ENCODE data around the gene KAZALD1.

KAZALD1 gene

GRCh38 chr10:101072923-101073322 lies 11.1 kb downstream of the KAZALD1 start:
- H3K27me3 Mint-ChIP-seq (ENCODE audit: low read depth, poor library complexity), result peaks cover 77% of the 10 kb centered on the region
- H3K4me1 Mint-ChIP-seq, result peaks cover 50% of the 10 kb centered on the region
- H3K36me3 Mint-ChIP-seq (ENCODE audit: low read depth), result no peaks in the 10 kb centered on the region
- no peaks in the 10 kb centered on the region for H3K9me3 Mint-ChIP-seq
- no peak overlapping the region for H3K4me3 Mint-ChIP-seq
- no peak for DNase-seq
- H3K27ac Mint-ChIP-seq, result no peak overlapping the region
- TF ChIP-seq, protein P1, sequence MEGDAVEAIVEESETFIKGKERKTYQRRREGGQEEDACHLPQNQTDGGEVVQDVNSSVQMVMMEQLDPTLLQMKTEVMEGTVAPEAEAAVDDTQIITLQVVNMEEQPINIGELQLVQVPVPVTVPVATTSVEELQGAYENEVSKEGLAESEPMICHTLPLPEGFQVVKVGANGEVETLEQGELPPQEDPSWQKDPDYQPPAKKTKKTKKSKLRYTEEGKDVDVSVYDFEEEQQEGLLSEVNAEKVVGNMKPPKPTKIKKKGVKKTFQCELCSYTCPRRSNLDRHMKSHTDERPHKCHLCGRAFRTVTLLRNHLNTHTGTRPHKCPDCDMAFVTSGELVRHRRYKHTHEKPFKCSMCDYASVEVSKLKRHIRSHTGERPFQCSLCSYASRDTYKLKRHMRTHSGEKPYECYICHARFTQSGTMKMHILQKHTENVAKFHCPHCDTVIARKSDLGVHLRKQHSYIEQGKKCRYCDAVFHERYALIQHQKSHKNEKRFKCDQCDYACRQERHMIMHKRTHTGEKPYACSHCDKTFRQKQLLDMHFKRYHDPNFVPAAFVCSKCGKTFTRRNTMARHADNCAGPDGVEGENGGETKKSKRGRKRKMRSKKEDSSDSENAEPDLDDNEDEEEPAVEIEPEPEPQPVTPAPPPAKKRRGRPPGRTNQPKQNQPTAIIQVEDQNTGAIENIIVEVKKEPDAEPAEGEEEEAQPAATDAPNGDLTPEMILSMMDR (IDR thresholded peaks at IDR 0.05), result no peak

- TF ChIP-seq, protein P1 (IDR thresholded peaks at IDR 0.05), result no peak
- H3K4me3 Mint-ChIP-seq, result no peak overlapping the region
- no peak overlapping the region for H3K27ac Mint-ChIP-seq
- no peaks in the 10 kb centered on the region for H3K36me3 Mint-ChIP-seq (ENCODE audit: low read depth)
- H3K4me1 Mint-ChIP-seq, result peaks cover 50% of the 10 kb centered on the region
- H3K27me3 Mint-ChIP-seq (ENCODE audit: low read depth, poor library complexity), result peaks cover 84% of the 10 kb centered on the region
- no peaks in the 10 kb centered on the region for H3K9me3 Mint-ChIP-seq
- DNase-seq, result no peak
Observed at GRCh38 chr10:101073631-101074030, 11.8 kb downstream of the KAZALD1 start.

DNA sequence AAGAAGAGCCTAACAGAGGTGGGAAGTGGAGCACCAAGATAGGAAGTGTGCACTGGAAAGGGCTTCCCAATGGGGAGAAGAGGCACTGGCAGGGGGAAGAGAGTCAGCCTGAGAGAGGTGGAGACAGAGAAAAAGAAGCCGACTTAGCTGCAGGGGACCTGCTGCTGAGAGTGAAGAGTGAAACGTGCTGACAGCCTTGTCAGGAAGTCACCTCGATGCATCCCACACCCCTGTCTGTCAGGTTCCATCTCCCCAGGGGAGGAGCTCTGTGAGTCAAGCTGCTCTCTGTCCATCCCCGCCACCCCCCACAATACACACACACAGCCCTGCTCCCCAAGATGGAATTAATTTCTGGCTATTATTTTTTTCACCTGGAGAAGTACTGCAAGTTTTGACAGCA lies 14.0 kb downstream of the KAZALD1 start:
- TF ChIP-seq, protein P1 (IDR thresholded peaks at IDR 0.05), result no peak
- no peaks in the 10 kb centered on the region for H3K9me3 Mint-ChIP-seq
- DNase-seq, result no peak
- peaks cover 49% of the 10 kb centered on the region for H3K4me1 Mint-ChIP-seq
- no peak overlapping the region for H3K4me3 Mint-ChIP-seq
- no peak overlapping the region for H3K27ac Mint-ChIP-seq
- H3K27me3 Mint-ChIP-seq (ENCODE audit: low read depth, poor library complexity), result peaks cover 97% of the 10 kb centered on the region
- no peaks in the 10 kb centered on the region for H3K36me3 Mint-ChIP-seq (ENCODE audit: low read depth)

GRCh38 chr10:101076630-101077029 lies 14.8 kb downstream of the KAZALD1 start:
- H3K9me3 Mint-ChIP-seq, result no peaks in the 10 kb centered on the region
- TF ChIP-seq, protein P1 (IDR thresholded peaks at IDR 0.05), result no peak
- no peak overlapping the region for H3K4me3 Mint-ChIP-seq
- H3K27me3 Mint-ChIP-seq (ENCODE audit: low read depth, poor library complexity), result peaks cover 97% of the 10 kb centered on the region
- DNase-seq, result no peak
- H3K27ac Mint-ChIP-seq, result no peak overlapping the region
- H3K4me1 Mint-ChIP-seq, result peaks cover 40% of the 10 kb centered on the region
- no peaks in the 10 kb centered on the region for H3K36me3 Mint-ChIP-seq (ENCODE audit: low read depth)

- H3K27ac Mint-ChIP-seq, result no peak overlapping the region
- peaks cover 98% of the 10 kb centered on the region for H3K27me3 Mint-ChIP-seq (ENCODE audit: low read depth, poor library complexity)
- no peaks in the 10 kb centered on the region for H3K36me3 Mint-ChIP-seq (ENCODE audit: low read depth)
- TF ChIP-seq, protein P1 (IDR thresholded peaks at IDR 0.05), result no peak
- H3K4me3 Mint-ChIP-seq, result no peak overlapping the region
- peaks cover 12% of the 10 kb centered on the region for H3K4me1 Mint-ChIP-seq
- no peak for DNase-seq
- H3K9me3 Mint-ChIP-seq, result no peaks in the 10 kb centered on the region
Observed at GRCh38 chr10:101079874-101080273, 18.1 kb downstream of the KAZALD1 start.

Measured in nephron progenitor cell (in vitro differentiated cells).